H1 (cell line): ENCODE data around the gene SNX25.

Experiments used
- CTCF ChIP-seq, 3 experiments: IDR thresholded peaks; 1 replicate in 2 of 3; 2 replicates in 1 of 3; pipeline versions ENCODE4 v1.5.1 to v1.6.1; 2011; ENCODE audit warnings: low read length in 3 of 3, mild to moderate bottlenecking in 3 of 3, inconsistent platforms in 2 of 3, low read depth in 1 of 3, moderate library complexity in 1 of 3; ENCODE audit not compliant: insufficient read depth in 1 of 3; ENCODE audit errors: control extremely low read depth in 1 of 3
- EZH2 ChIP-seq: fragments of 200-600 bp; sonication (generic); IDR thresholded peaks from 2 replicates; pipeline ENCODE4 v1.7.1; 2012; ENCODE audit warnings: low read depth, mild to moderate bottlenecking, moderate library complexity, low read length, inconsistent platforms; ENCODE audit not compliant: severe bottlenecking
- SP1 ChIP-seq: IDR thresholded peaks from 2 replicates; pipeline ENCODE4 v1.6.1; 2011; ENCODE audit warnings: low read depth, low read length

GRCh38 chr4:185190306-185190856 lies 19.0 kb upstream of the SNX25 start:
- TF ChIP-seq EZH2 (no peak), SP1 (no peak), CTCF (IDR thresholded peaks at IDR 0.05; ENCODE audit: control extremely low read depth in 1 of 3, insufficient read depth in 1 of 3, low read depth in 1 of 3, low read length in 3 of 3) (no peak)
